ENCODE measurements around the gene ACLY. TPM values are rescaled to one million over a fixed set of nuclear protein-coding genes. Genes with fewer than 3 reads are reported as not detected.

Gene ACLY
- total RNA-seq, 1 experiment from 2014 or later: 350 TPM

- TF ChIP-seq PRDM15 (CRISPR knock-in tag; IDR thresholded peaks at IDR 0.05): no peak
- TF ChIP-seq ATF2 (CRISPR knock-in tag; IDR thresholded peaks at IDR 0.05; ENCODE audit: borderline replicate concordance, low read depth): no peak
- TF ChIP-seq NFATC4 (CRISPR knock-in tag; IDR thresholded peaks at IDR 0.05): no peak
Observed at GRCh38 chr17:41894791-41895331, 23.9 kb downstream of the ACLY start (continued).

- H3K27ac Mint-ChIP-seq: 0 out of 2 replicates have a peak overlapping the region, but pooled peaks have one; percentile 53
- H3K4me1 Mint-ChIP-seq: no peaks in the 10 kb centered on the region
- TF ChIP-seq NR3C1 (CRISPR knock-in tag; conservative IDR thresholded peaks at IDR 0.05; ENCODE audit: low read depth) (no peak), MAX (CRISPR knock-in tag; IDR thresholded peaks at IDR 0.05) (no peak), TEAD4 (CRISPR knock-in tag; IDR thresholded peaks at IDR 0.05) (no peak), ZNF425 (CRISPR knock-in tag; conservative IDR thresholded peaks at IDR 0.05) (no peak), IRF1 (CRISPR knock-in tag; IDR thresholded peaks at IDR 0.05) (no peak), NR2C2 (CRISPR knock-in tag; IDR thresholded peaks at IDR 0.05) (no peak), ZSCAN18 (CRISPR knock-in tag; IDR thresholded peaks at IDR 0.05) (no peak), GTF2I (CRISPR knock-in tag; conservative IDR thresholded peaks at IDR 0.05) (no peak), CDX4 (CRISPR knock-in tag; IDR thresholded peaks at IDR 0.05; ENCODE audit: borderline replicate concordance) (no peak), ESRRA (CRISPR knock-in tag; IDR thresholded peaks at IDR 0.05; ENCODE audit: borderline replicate concordance) (no peak), ETV6 (CRISPR knock-in tag; IDR thresholded peaks at IDR 0.05) (no peak), SMAD3 (CRISPR knock-in tag; IDR thresholded peaks at IDR 0.05; ENCODE audit: borderline replicate concordance) (no peak), ERG (CRISPR knock-in tag; IDR thresholded peaks at IDR 0.05) (no peak)
- no peak overlapping the region for H3K4me3 Mint-ChIP-seq
- H3K36me3 Mint-ChIP-seq: peaks cover 76% of the 10 kb centered on the region
- no peaks in the 10 kb centered on the region for H3K9me3 Mint-ChIP-seq
- ATAC-seq: no peak
- no peak for DNase-seq (ENCODE audit: low spot score)
- ChIA-PET POLR2A (interaction anchor here (1.1 kb wide), 1 partner anchor 28 kb away, joined by 3 read pairs; the partner anchor contains the start of gene KLHL11), CTCF (interaction anchor here (3.6 kb wide), 1 partner anchor 66 kb away, joined by 13 read pairs; no protein-coding TSS in a partner anchor)
- no peaks in the 10 kb centered on the region; the same call in 1 of the 2 replicates for H3K27me3 Mint-ChIP-seq (ENCODE audit: low read depth)
Observed at GRCh38 chr17:41893384-41893783, 25.4 kb downstream of the ACLY start.
